NCI-H187 (cell line): ENCODE measurements around the gene ANKRD40.
"Not testable (repeated sequence)": the region's sequence is repeated elsewhere in the genome, so short reads cannot be mapped to it uniquely, and the experiment has no call there.

Experiments used
- DNase-seq, 2 experiments: peaks; one replicate each; lab custom pipeline; 2025; lab: John Stamatoyannopoulos, UW

Gene ANKRD40

DNA sequence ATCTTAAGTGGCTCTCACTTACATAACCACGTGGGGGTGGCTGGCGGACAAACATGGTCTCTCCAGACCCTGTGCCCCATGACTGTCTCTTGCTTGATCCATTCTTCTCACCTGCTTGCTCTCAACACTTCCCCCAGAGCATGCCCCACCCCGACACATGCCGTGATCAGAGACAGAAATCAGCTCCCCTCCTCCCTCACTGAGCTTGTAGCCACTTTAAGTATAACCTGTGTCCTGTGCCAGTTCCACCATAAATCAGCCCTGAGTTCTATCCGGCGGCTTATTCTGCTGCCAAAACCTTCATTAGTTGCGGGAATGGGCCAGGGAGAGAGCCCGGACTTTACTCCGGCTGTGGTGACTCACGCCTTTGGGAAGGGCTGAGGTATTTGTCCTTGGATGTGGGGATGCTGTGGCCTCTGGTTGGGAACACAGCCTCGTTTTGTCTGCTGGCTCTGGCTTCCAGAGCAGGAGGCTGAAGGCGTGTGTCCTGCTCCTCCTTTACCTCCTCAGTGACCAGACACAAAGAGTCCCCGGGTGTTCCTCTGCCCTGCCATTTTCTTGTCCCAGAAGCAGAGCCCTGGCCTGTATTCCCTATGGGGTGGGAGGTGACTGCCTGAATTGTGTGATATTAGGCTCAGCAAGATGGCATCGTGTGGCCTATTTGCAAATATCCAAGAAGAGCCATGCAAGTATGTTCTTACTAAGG is 21.1 kb downstream of the ANKRD40 start:
- DNase-seq, result no peak

DNA sequence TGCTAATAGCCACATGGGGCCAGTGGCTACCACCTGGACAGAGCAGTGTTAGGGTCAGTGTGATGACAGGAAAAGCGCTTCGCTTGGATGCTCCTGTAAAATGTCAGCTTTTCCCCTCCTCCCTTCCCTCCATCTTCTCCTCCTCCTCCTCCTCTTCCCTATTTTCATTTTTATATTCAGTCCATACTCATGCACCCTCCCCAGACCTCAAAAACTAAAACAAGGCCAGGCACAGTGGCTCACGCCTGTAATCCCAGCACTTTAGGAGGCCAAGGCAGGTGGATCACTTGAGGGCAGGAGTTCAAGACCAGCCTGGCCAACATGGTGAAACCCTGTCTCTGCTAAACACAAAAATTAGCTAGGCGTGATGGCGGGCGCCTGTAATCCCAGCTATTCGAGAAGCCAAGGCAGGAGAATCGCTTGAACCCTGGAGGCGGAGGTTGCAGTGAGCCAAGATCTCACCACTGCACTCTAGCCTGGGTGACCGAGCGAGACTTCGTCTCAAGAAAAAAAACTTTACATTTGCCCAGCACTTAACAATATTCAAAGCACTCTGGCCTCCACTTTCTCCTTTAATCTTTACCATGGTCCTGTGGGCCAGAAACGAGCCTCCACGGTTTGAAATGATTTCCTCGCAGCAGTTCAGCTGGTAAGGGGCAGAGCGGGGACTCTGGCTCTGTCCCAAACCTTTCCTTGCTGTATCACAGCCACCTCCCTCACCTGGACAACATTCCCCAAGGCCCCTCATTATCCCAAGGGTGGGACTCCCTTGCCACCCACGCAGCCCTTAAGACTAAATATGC is 21.8 kb downstream of the ANKRD40 start:
- no peak for DNase-seq

- DNase-seq, result no peak
Measured at GRCh38 chr17:50685334-50685665, 22.4 kb downstream of the ANKRD40 start.

DNA sequence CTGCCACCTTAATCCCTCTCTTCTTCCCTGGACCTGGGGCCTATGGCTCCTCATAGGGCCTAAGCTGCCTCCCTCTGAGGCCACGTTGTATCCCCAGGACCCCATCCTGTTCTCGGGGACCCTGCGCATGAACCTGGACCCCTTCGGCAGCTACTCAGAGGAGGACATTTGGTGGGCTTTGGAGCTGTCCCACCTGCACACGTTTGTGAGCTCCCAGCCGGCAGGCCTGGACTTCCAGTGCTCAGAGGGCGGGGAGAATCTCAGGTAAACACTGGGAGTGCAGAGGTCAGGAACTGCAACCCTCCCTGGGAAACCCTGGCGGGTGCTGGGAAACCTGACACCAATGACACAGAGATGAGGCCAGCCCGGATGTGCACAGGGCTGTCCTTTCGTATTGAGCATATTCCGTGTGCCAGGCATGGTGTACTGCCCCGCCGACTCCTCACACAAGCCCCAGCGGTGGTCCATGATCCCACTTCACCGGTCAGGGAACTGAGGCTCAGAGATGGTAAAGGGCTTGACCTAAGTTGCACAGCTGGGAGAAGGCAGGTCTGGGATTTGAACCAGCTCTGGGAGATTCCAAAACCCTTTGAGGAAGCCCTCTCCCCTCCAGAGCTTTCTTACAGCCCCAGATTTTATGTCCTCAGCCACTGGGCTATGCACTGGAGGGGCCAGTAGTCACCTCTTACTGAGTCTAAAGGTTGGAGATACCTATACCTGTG is 22.9 kb downstream of the ANKRD40 start:
- no peak for DNase-seq

GRCh38 chr17:50684288-50684611 is 23.5 kb downstream of the ANKRD40 start:
- DNase-seq, result no peak

DNA sequence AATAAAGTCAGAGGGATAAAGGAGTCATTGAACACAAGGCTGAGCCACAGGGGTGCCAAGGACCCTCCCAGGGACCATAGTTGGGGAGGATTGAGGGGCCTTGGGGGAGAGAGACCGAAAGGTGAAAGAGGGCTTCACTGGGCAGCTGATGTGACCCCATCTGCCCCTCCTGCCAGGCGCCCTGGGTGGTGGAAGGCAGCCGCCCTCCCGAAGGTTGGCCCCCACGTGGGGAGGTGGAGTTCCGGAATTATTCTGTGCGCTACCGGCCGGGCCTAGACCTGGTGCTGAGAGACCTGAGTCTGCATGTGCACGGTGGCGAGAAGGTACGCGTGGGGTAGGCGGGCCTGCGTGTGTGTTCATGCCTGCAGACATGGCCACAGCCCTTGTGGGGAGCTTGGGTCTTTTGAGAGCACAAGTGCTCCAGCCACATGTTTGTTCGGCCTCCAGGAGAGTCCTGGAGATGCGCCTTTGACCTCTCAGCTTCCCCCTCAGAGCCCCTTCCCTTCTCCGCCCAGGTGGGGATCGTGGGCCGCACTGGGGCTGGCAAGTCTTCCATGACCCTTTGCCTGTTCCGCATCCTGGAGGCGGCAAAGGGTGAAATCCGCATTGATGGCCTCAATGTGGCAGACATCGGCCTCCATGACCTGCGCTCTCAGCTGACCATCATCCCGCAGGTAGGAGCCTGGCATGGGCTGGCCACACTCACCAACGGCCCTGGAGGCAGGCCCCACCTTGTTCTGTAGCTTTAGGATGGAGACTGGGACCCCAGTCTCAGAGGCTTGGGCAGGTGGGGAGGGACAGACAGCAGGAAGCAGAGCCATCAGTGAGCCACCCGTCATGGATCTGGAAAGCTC is 24.1 kb downstream of the ANKRD40 start:
- no peak for DNase-seq

GRCh38 chr17:50682938-50683337 is 24.8 kb downstream of the ANKRD40 start:
- no peak for DNase-seq

DNA sequence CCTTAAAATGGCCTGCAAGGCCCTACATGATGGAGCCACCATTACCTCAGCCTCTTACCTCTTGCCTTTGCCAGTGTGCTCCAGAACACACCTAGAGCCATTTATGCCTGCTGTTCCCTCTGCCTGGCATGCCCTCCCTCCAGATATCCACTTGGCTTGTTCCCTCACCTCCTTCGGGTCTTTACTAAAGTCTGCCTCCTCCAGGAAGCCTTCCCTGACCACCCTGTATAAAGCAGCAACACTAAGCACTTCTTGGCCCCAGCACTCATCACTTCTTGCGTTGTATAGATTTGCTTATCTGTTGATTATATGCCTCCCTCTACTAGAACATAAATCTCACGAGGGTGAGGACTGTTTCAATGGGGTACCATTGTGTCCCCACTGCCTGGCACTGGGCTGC is 25.3 kb downstream of the ANKRD40 start:
- no peak for DNase-seq

- peak in 1 of 2 experiments; percentile 17 for DNase-seq
Measured at GRCh38 chr17:50681263-50682200, 26.2 kb downstream of the ANKRD40 start.

DNA sequence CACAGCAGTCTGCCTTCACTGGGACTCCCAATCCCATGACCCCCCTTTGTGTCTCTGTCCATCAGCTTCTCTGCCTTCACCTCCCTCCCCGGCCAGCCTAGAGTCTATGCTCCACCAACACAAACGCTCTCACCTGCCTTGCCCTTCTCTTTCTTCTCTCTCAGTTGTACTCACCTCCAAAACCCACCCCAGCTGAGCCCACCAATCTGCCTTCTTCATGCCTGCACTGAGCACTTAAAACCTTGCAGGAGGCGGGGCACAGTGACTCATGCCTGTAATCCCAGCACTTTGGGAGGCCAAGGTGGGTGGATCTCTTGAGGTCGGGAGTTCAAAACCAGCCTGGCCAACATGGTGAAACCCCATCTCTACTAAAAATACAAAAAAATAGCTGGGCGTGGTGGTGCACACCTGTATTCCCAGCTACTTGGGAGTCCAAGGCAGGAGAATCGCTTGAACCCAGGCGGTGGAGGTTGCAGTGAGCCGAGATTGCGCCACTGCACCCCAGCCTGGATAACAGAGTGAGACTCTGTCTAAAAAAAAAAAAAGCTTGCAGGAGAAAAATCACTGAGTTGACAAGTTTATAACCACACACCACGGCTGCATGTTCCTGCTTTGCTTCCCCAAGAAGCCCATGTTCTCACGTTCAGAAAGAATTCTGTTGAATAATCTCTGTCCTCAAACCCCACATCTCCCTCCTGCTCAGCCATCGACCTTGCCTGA is 27.0 kb downstream of the ANKRD40 start:
- not testable (repeated sequence) for DNase-seq

DNA sequence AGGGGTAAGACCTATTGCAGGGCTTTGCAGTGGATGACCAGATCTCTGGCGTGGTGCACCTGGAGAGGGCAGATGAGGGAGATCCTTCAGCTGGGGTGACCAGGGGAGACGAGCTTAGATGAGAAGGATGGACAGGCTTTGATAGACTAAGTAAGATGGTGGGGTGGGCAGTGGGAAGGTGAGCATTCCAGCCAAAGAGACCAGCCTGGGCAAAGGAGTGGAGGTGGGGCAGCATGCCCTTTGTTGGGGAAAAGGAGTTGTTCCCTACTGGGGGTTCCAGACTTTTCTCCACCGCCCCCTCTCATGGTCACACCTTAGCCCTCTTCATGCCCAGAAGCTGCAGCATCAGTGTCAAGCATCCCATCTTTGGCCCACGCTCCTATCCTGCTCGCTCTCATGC is 27.6 kb downstream of the ANKRD40 start:
- DNase-seq, result no peak

GRCh38 chr17:50679008-50679544 is 28.6 kb downstream of the ANKRD40 start:
- DNase-seq, result no peak

DNA sequence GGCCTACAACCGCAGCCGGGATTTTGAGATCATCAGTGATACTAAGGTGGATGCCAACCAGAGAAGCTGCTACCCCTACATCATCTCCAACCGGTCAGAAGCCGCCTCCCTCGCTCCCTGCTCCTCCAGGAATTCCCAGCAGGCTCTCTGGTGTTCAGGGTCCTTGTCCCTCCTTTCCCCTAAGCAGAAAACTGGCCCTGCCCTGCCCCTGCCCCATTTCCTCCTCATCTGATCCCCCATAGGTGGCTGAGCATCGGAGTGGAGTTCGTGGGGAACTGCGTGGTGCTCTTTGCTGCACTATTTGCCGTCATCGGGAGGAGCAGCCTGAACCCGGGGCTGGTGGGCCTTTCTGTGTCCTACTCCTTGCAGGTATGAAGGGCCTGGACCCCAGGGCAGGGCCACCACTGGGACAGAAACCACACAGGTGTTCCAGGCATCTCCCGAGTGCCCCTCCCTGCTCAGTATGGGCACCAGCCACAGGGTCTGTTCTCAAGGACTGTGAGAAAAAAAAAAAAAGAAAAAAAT is 29.8 kb downstream of the ANKRD40 start:
- no peak for DNase-seq

- DNase-seq, result no peak
Measured at GRCh38 chr17:50676065-50676975, 31.4 kb downstream of the ANKRD40 start.

DNA sequence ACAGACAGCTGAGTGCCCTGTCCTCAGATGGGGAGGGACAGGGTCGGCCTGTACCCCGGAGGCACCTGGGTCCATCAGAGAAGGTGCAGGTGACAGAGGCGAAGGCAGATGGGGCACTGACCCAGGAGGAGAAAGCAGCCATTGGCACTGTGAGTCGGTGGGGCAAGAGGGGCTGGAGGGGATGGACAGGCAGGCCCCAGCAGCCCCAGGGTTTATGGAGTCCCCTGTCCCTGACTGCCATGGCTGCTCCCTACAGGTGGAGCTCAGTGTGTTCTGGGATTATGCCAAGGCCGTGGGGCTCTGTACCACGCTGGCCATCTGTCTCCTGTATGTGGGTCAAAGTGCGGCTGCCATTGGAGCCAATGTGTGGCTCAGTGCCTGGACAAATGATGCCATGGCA is 32.1 kb downstream of the ANKRD40 start:
- DNase-seq, result no peak

DNA sequence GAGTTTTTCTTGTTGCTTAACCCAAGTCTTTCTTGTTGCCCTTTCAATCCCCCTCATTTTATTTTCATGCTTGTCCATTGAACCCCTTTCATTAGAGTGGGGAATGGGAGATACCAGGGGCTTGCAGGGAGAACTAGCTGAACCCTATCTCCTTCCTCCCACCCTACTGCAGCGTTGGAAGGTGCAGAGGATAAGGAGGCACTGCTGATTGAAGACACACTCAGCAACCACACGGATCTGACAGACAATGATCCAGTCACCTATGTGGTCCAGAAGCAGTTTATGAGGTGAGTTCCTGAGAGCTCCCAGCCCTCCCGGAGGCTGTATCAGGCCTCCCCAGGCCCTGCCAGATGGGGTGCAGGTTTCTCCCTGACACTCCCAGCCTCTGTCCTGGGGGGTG is 32.5 kb downstream of the ANKRD40 start:
- DNase-seq, result no peak

GRCh38 chr17:50672831-50673551 is 34.7 kb downstream of the ANKRD40 start:
- DNase-seq, result no peak

GRCh38 chr17:50672071-50672470 is 35.6 kb downstream of the ANKRD40 start:
- no peak for DNase-seq
